H9 (cell line): Measurements from ENCODE around the gene PES1. TPM values are rescaled to one million over a fixed set of nuclear protein-coding genes. Genes with fewer than 3 reads are reported as not detected.

Experiments used
- DNase-seq: peaks from one replicate; pipeline ENCODE4 v3.0.0-alpha.2; 2017
- H2AFZ ChIP-seq: one replicate; pipeline ENCODE4 v1.6.1; 2013; ENCODE audit warnings: mild to moderate bottlenecking, low read length, control low read depth, moderate library complexity
- H2AK5ac ChIP-seq: 2 replicates; pipeline ENCODE4 v1.6.1; 2013; ENCODE audit warnings: low read length, control low read depth, mixed read lengths; ENCODE audit not compliant: insufficient read length
- H2BK120ac ChIP-seq: one replicate; pipeline ENCODE4 v1.6.1; 2013; ENCODE audit warnings: low read depth, mild to moderate bottlenecking, low read length, control low read depth, inconsistent platforms; ENCODE audit not compliant: poor library complexity, severe bottlenecking
- H2BK12ac ChIP-seq: 2 replicates; pipeline ENCODE4 v1.6.1; 2013; ENCODE audit warnings: low read length, control low read depth, mixed read lengths, low read depth; ENCODE audit not compliant: insufficient read length
- H2BK15ac ChIP-seq: 2 replicates; pipeline ENCODE4 v1.6.1; 2013; ENCODE audit warnings: low read depth, low read length, control low read depth
- H2BK20ac ChIP-seq: one replicate; pipeline ENCODE4 v1.6.1; 2013; ENCODE audit warnings: low read depth, mild to moderate bottlenecking, low read length, control low read depth, inconsistent platforms; ENCODE audit not compliant: poor library complexity, severe bottlenecking
- H2BK5ac ChIP-seq: 2 replicates; pipeline ENCODE4 v1.6.1; 2013; ENCODE audit warnings: low read length, control low read depth, mixed read lengths; ENCODE audit not compliant: insufficient read length
- H3K14ac ChIP-seq: 2 replicates; pipeline ENCODE4 v1.6.1; 2013; ENCODE audit warnings: low read length, control low read depth; ENCODE audit not compliant: insufficient read depth
- H3K18ac ChIP-seq: 2 replicates; pipeline ENCODE4 v1.6.1; 2013; ENCODE audit warnings: low read depth, mild to moderate bottlenecking, mixed read lengths, low read length, control low read depth; ENCODE audit not compliant: insufficient read length
- H3K23ac ChIP-seq: 2 replicates; pipeline ENCODE4 v1.6.1; 2013; ENCODE audit warnings: low read length, control low read depth, mixed read lengths, low read depth; ENCODE audit not compliant: insufficient read length
- H3K23me2 ChIP-seq: 2 replicates; pipeline ENCODE4 v1.6.1; 2013; ENCODE audit warnings: low read depth, mild to moderate bottlenecking, mixed read lengths, low read length, control low read depth; ENCODE audit not compliant: insufficient read length, poor library complexity, severe bottlenecking
- H3K27ac ChIP-seq: 2 replicates; pipeline ENCODE4 v1.5.1; 2013; ENCODE audit warnings: low read length, control low read depth, mixed read lengths, low read depth; ENCODE audit not compliant: insufficient read length
- H3K27me3 ChIP-seq: 2 replicates; pipeline ENCODE4 v1.6.1; 2013; ENCODE audit warnings: low read length, control low read depth, inconsistent platforms; ENCODE audit not compliant: insufficient read depth
- H3K4ac ChIP-seq: 2 replicates; pipeline ENCODE4 v1.6.1; 2013; ENCODE audit warnings: low read depth, mild to moderate bottlenecking, control low read depth, inconsistent platforms, low read length, moderate library complexity
- H3K4me1 ChIP-seq: 2 replicates; pipeline ENCODE4 v1.6.1; 2013; ENCODE audit warnings: low read length, control low read depth, inconsistent platforms; ENCODE audit not compliant: insufficient read depth
- H3K4me2 ChIP-seq: 2 replicates; pipeline ENCODE4 v1.6.1; 2013; ENCODE audit warnings: low read length, control low read depth, mixed read lengths; ENCODE audit not compliant: insufficient read length, insufficient read depth
- H3K56ac ChIP-seq: 2 replicates; pipeline ENCODE4 v1.6.1; 2013; ENCODE audit warnings: low read depth, mild to moderate bottlenecking, mixed read lengths, low read length, control low read depth; ENCODE audit not compliant: insufficient read length
- H3K79me1 ChIP-seq: 2 replicates; pipeline ENCODE4 v1.6.1; 2013; ENCODE audit warnings: low read depth, mild to moderate bottlenecking, moderate library complexity, low read length, control low read depth, inconsistent platforms; ENCODE audit not compliant: insufficient read depth, poor library complexity, severe bottlenecking
- H3K79me2 ChIP-seq: 2 replicates; pipeline ENCODE4 v1.6.1; 2013; ENCODE audit warnings: low read length, control low read depth, inconsistent platforms; ENCODE audit not compliant: insufficient read depth
- H3K9ac ChIP-seq: 2 replicates; pipeline ENCODE4 v1.6.1; 2013; ENCODE audit warnings: low read length, control low read depth, mixed read lengths; ENCODE audit not compliant: insufficient read length; ENCODE audit errors: extremely low read depth
- H3K9me3 ChIP-seq: one replicate; pipeline ENCODE4 v1.6.1; 2013; ENCODE audit warnings: low read depth, low read length, inconsistent platforms; ENCODE audit not compliant: control insufficient read depth
- H3T11ph ChIP-seq: one replicate; pipeline ENCODE4 v1.6.1; 2013; ENCODE audit warnings: mild to moderate bottlenecking, low read length, control low read depth, inconsistent platforms
- H4K20me1 ChIP-seq: one replicate; pipeline ENCODE4 v1.6.1; 2013; ENCODE audit not compliant: control insufficient read depth, insufficient read length, insufficient read depth
- H4K5ac ChIP-seq: 2 replicates; pipeline ENCODE4 v1.6.1; 2013; ENCODE audit warnings: low read depth, mild to moderate bottlenecking, mixed read lengths, low read length, control low read depth; ENCODE audit not compliant: insufficient read length
- H4K8ac ChIP-seq: replicated peaks from 2 replicates; pipeline ENCODE4 v1.6.1; 2013; ENCODE audit warnings: low read length, control low read depth, mixed read lengths, low read depth; ENCODE audit not compliant: insufficient read length
- H4K91ac ChIP-seq: 2 replicates; pipeline ENCODE4 v1.6.1; 2013; ENCODE audit warnings: low read depth, mild to moderate bottlenecking, moderate library complexity, mixed read lengths, low read length, control low read depth; ENCODE audit not compliant: insufficient read length
- H3K27ac Mint-ChIP-seq, 3 experiments: 2 replicates in 2 of 3; 3 replicates in 1 of 3; pipeline ENCODE4 v1.8.0; 2020 to 2021; ENCODE audit warnings: mixed read lengths in 3 of 3, mild to moderate bottlenecking in 1 of 3, moderate library complexity in 1 of 3
- H3K27me3 Mint-ChIP-seq: 2 replicates; pipeline ENCODE4 v1.8.0; 2021; ENCODE audit warnings: low read depth, mild to moderate bottlenecking, moderate library complexity, mixed read lengths
- H3K36me3 Mint-ChIP-seq, 3 experiments: 2 replicates in 2 of 3; 3 replicates in 1 of 3; pipeline ENCODE4 v1.8.0; 2020 to 2021; ENCODE audit warnings: low read depth in 3 of 3, mixed read lengths in 3 of 3; ENCODE audit not compliant: insufficient read depth in 1 of 3
- H3K4me1 Mint-ChIP-seq, 2 experiments: 2 replicates each; pipeline ENCODE4 v1.8.0; 2020; ENCODE audit warnings: mixed read lengths in 2 of 2
- H3K4me3 Mint-ChIP-seq, 2 experiments: 2 replicates in 1 of 2; 3 replicates in 1 of 2; pipeline ENCODE4 v1.8.0; 2020 to 2021; ENCODE audit warnings: mild to moderate bottlenecking in 2 of 2, mixed read lengths in 2 of 2, moderate library complexity in 1 of 2
- H3K9me3 Mint-ChIP-seq, 2 experiments: 2 replicates in 1 of 2; 3 replicates in 1 of 2; pipeline ENCODE4 v1.8.0; 2020; ENCODE audit warnings: mild to moderate bottlenecking in 2 of 2, mixed read lengths in 2 of 2, moderate library complexity in 1 of 2
- CTCF ChIP-seq: fragments of 200-600 bp; sonication (generic); conservative IDR thresholded peaks from 3 replicates; pipeline ENCODE4 v1.8.0; 2021; ENCODE audit warnings: antibody characterized with exemption, mild to moderate bottlenecking
- WGBS: extraction: QIAGEN DNeasy Blood & Tissue Kit; methylation state at CpG from one replicate; pipeline ENCODE4 v1.1.7; 2013; ENCODE audit warnings: missing lambda C conversion rate, low lambda C conversion rate, mixed read lengths; ENCODE audit not compliant: insufficient read length; ENCODE audit errors: extremely low coverage; 5-methylcytosine and 5-hydroxymethylcytosine counted together
- total RNA-seq: library from RNA; stranded (reverse); gene quantifications from 2 replicates; pipeline ENCODE4 v1.2.1, GENCODE V29; 2021

PES1 gene
- total RNA-seq, 1 experiment from 2014 or later: 133 TPM

GRCh38 chr22:30574095-30574981 is 17.4 kb downstream of the PES1 start, which contains the start of gene GAL3ST1:
Gene GAL3ST1 (minus strand): TSS chr22:30574665. CDS start chr22:30557392, 17,273 bp downstream.
- DNase-seq: peak; percentile 59
- no peak within 1 kb of the TSS for H3K27ac Mint-ChIP-seq
- WGBS: no CpG with 5 or more reads among the region's 75 CpGs

More at GRCh38 chr22:30574095-30574981, 17.4 kb downstream of the PES1 start, which contains the start of gene GAL3ST1:
- Histone ChIP-seq H3K56ac (no peak within 1 kb of the TSS), H3K9ac (peak within 1 kb of the TSS; percentile 16), H2BK5ac (no peak within 1 kb of the TSS), H3K4me2 (peak within 1 kb of the TSS; percentile 73), H3K23ac (no peak within 1 kb of the TSS), H3K79me1 (no peaks in the 10 kb centered on the region), H4K5ac (no peak within 1 kb of the TSS), H3K9me3 (no peaks in the 10 kb centered on the region), H4K20me1 (peaks cover 5% of the 10 kb centered on the region), H2BK15ac (no peak within 1 kb of the TSS), H3K27ac (no peak within 1 kb of the TSS), H3K79me2 (no peaks in the 10 kb centered on the region), H3K14ac (peak within 1 kb of the TSS; percentile 23; the same call in 1 of the 2 replicates), H2AFZ (no peak within 1 kb of the TSS), H3K4me1 (no peaks in the 10 kb centered on the region), H4K8ac (no peak within 1 kb of the TSS), H2BK12ac (no peak within 1 kb of the TSS), H2BK20ac (no peak within 1 kb of the TSS), H3T11ph (no peak within 1 kb of the TSS), H2AK5ac (no peak within 1 kb of the TSS), H4K91ac (no peak within 1 kb of the TSS), H3K18ac (peak within 1 kb of the TSS; percentile 14), H3K27me3 (no peaks in the 10 kb centered on the region), H2BK120ac (no peak within 1 kb of the TSS), H3K4ac (no peak within 1 kb of the TSS), H3K23me2 (peaks cover 7% of the 10 kb centered on the region)
- Mint-ChIP-seq H3K9me3 (no peaks in the 10 kb centered on the region), H3K36me3 (peaks cover 17 to 39% (median 32%) of the 10 kb centered on the region in 3 experiments; a peak in 6 of 7 replicates), H3K4me1 (peaks cover 11 to 21% of the 10 kb centered on the region in 2 experiments), H3K27me3 (peaks cover 5% of the 10 kb centered on the region), H3K4me3 (peak within 1 kb of the TSS; percentile 68 to 86)
- TF ChIP-seq CTCF: no peak
